IMR-90 (cell line): Measurements from ENCODE around the gene KCNJ1. TPM values are rescaled to one million over a fixed set of nuclear protein-coding genes. Genes with fewer than 3 reads are reported as not detected.

ENCODE experiments used
- ATAC-seq: fragments of 200-7000 bp; cut with Tn5 transposase; 2 replicates; pipeline ENCODE4 v1.9.1; 2020; ENCODE audit warnings: low read depth, mild to moderate bottlenecking, moderate library complexity
- BruUV-seq: library from RNA; stranded (reverse); fragments of 400-500 nt; replicated peaks from 2 replicates; lab custom pipeline; 2021; lab: Mats Ljungman, UMichigan
- CTCF ChIA-PET: fragments of 300-600 bp; formaldehyde crosslinking; extraction: SDS; loops from one replicate; lab custom pipeline; 2021; ENCODE audit warnings: antibody characterized with exemption; lab: Yijun Ruan, JAX
- POLR2A ChIA-PET: fragments of 300-600 bp; sonication (Branson Sonifier 250); formaldehyde crosslinking; loops from one replicate; lab custom pipeline; 2022; ENCODE audit warnings: antibody characterized with exemption; ENCODE audit not compliant: unreplicated experiment; lab: Charles Lee
- DNase-seq: peaks from one replicate; pipeline ENCODE4 v3.0.0; 2013
- H2AFZ ChIP-seq: replicated peaks from 2 replicates; pipeline ENCODE3; 2013; ENCODE audit warnings: low read length, mild to moderate bottlenecking; ENCODE audit not compliant: poor library complexity
- H2AK5ac ChIP-seq: 2 replicates; pipeline ENCODE4 v1.6.1; 2013; ENCODE audit warnings: low read depth, low read length, inconsistent platforms
- H2AK9ac ChIP-seq: replicated peaks from 2 replicates; pipeline ENCODE3; 2013; ENCODE audit warnings: mild to moderate bottlenecking, low read depth, low read length, moderate library complexity; ENCODE audit not compliant: poor library complexity
- H2BK120ac ChIP-seq: 2 replicates; pipeline ENCODE4 v1.6.1; 2013; ENCODE audit warnings: low read depth, low read length, inconsistent platforms
- H2BK15ac ChIP-seq: 3 replicates; pipeline ENCODE4 v1.6.1; 2013; ENCODE audit warnings: low read depth, low read length, inconsistent platforms
- H2BK20ac ChIP-seq: 2 replicates; pipeline ENCODE4 v1.6.1; 2013; ENCODE audit warnings: low read depth, mild to moderate bottlenecking, inconsistent platforms, low read length, moderate library complexity
- H2BK5ac ChIP-seq: 2 replicates; pipeline ENCODE4 v1.6.1; 2013; ENCODE audit warnings: mild to moderate bottlenecking, low read depth, low read length, inconsistent platforms; ENCODE audit not compliant: poor library complexity, severe bottlenecking
- H3K14ac ChIP-seq: replicated peaks from 2 replicates; pipeline ENCODE4 v1.6.1; 2013; ENCODE audit warnings: low read depth, low read length, inconsistent platforms
- H3K18ac ChIP-seq: 2 replicates; pipeline ENCODE4 v1.6.1; 2013; ENCODE audit warnings: low read depth, low read length, control low read depth
- H3K23ac ChIP-seq: 2 replicates; pipeline ENCODE4 v1.6.1; 2013; ENCODE audit warnings: low read depth, low read length, inconsistent platforms
- H3K27ac ChIP-seq: 2 replicates; pipeline ENCODE4 v1.5.1; 2013; ENCODE audit warnings: mild to moderate bottlenecking, control low read depth, low read length; ENCODE audit not compliant: insufficient read depth
- H3K27me3 ChIP-seq: 2 replicates; pipeline ENCODE4 v1.6.1; 2013; ENCODE audit warnings: low read length; ENCODE audit not compliant: control insufficient read depth, insufficient read depth
- H3K36me3 ChIP-seq: 2 replicates; pipeline ENCODE4 v1.6.1; 2013; ENCODE audit warnings: low read length, mixed read lengths; ENCODE audit not compliant: control insufficient read depth, insufficient read depth
- H3K4ac ChIP-seq: 2 replicates; pipeline ENCODE4 v1.6.1; 2013; ENCODE audit warnings: low read depth, low read length, inconsistent platforms
- H3K4me1 ChIP-seq: 2 replicates; pipeline ENCODE4 v1.6.1; 2013; ENCODE audit warnings: low read length, mixed read lengths; ENCODE audit not compliant: control insufficient read depth, insufficient read depth
- H3K4me2 ChIP-seq: 2 replicates; pipeline ENCODE4 v1.6.1; 2013; ENCODE audit warnings: low read depth, mild to moderate bottlenecking, control low read depth, low read length, moderate library complexity
- H3K4me3 ChIP-seq: 2 replicates; pipeline ENCODE4 v1.5.1; 2013; ENCODE audit warnings: low read depth, mild to moderate bottlenecking, control low read depth, low read length, moderate library complexity; ENCODE audit not compliant: insufficient read depth
- H3K56ac ChIP-seq: 2 replicates; pipeline ENCODE4 v1.6.1; 2013; ENCODE audit warnings: low read length, inconsistent platforms; ENCODE audit not compliant: insufficient read depth; ENCODE audit errors: extremely low read depth
- H3K79me1 ChIP-seq, 2 experiments: 2 replicates each; pipeline ENCODE4 v1.6.1; 2013; ENCODE audit warnings: low read length in 2 of 2, inconsistent platforms in 1 of 2, low read depth in 1 of 2
- H3K9ac ChIP-seq: 2 replicates; pipeline ENCODE4 v1.6.1; 2013; ENCODE audit warnings: low read depth, low read length, control low read depth
- H3K9me1 ChIP-seq: 2 replicates; pipeline ENCODE4 v1.6.1; 2013; ENCODE audit warnings: low read length, inconsistent platforms; ENCODE audit not compliant: insufficient read depth
- H3K9me3 ChIP-seq: 2 replicates; pipeline ENCODE4 v1.6.1; 2013; ENCODE audit warnings: low read length; ENCODE audit not compliant: control insufficient read depth, insufficient read depth
- H4K20me1 ChIP-seq: 2 replicates; pipeline ENCODE4 v1.6.1; 2013; ENCODE audit warnings: low read length, inconsistent platforms; ENCODE audit not compliant: insufficient read depth
- H4K5ac ChIP-seq: 2 replicates; pipeline ENCODE4 v1.6.1; 2013; ENCODE audit warnings: mild to moderate bottlenecking, low read depth, low read length, control low read depth
- H4K8ac ChIP-seq, 2 experiments: 2 replicates each; pipeline ENCODE4 v1.6.1; 2013; ENCODE audit warnings: low read depth in 2 of 2, low read length in 2 of 2, control low read depth in 1 of 2, inconsistent platforms in 1 of 2
- H4K91ac ChIP-seq: 2 replicates; pipeline ENCODE4 v1.6.1; 2013; ENCODE audit warnings: low read depth, low read length, inconsistent platforms; ENCODE audit not compliant: insufficient read depth
- BHLHE40 ChIP-seq: fragments of 150-350 bp; IDR thresholded peaks from 2 replicates; pipeline ENCODE4 v1.6.1; 2016; ENCODE audit warnings: mild to moderate bottlenecking, low read depth, low read length
- CEBPB ChIP-seq: IDR thresholded peaks from 2 replicates; pipeline ENCODE4 v1.6.1; 2012; ENCODE audit warnings: low read depth, low read length, improper control_type of control experiment
- CTCF ChIP-seq: conservative IDR thresholded peaks from 2 replicates; pipeline ENCODE4 v1.5.1; 2012; ENCODE audit warnings: mild to moderate bottlenecking, low read depth, low read length, improper control_type of control experiment
- ELK1 ChIP-seq: fragments of 150-350 bp; IDR thresholded peaks from 2 replicates; pipeline ENCODE4 v1.6.1; 2016; ENCODE audit warnings: low read depth, mild to moderate bottlenecking, low read length, moderate library complexity, borderline replicate concordance
- MXI1 ChIP-seq: IDR thresholded peaks from 2 replicates; pipeline ENCODE4 v1.6.1; 2012; ENCODE audit warnings: low read depth, mild to moderate bottlenecking, low read length, moderate library complexity, borderline replicate concordance
- RCOR1 ChIP-seq: IDR thresholded peaks from 2 replicates; pipeline ENCODE4 v1.6.1; 2012; ENCODE audit warnings: mild to moderate bottlenecking, low read length, improper control_type of control experiment; ENCODE audit not compliant: insufficient replicate concordance
- RFX5 ChIP-seq: IDR thresholded peaks from 2 replicates; pipeline ENCODE4 v1.8.0; 2012; ENCODE audit warnings: low read depth, mild to moderate bottlenecking, low read length, moderate library complexity
- SMC3 ChIP-seq: fragments of 150-350 bp; IDR thresholded peaks from 2 replicates; pipeline ENCODE4 v1.6.1; 2016; ENCODE audit warnings: low read depth, mild to moderate bottlenecking, antibody characterized with exemption, low read length, moderate library complexity
- USF2 ChIP-seq: fragments of 150-350 bp; IDR thresholded peaks from 2 replicates; pipeline ENCODE4 v1.6.1; 2017; ENCODE audit warnings: mild to moderate bottlenecking, antibody characterized with exemption, low read length, low read depth
- WGBS, 2 experiments: methylation state at CpG; one replicate each; pipeline versions ENCODE4 v1.1.5 to v1.1.7; 2013; ENCODE audit warnings: missing lambda C conversion rate in 2 of 2; ENCODE audit not compliant: insufficient read length in 1 of 2; ENCODE audit errors: extremely low coverage in 2 of 2; 5-methylcytosine and 5-hydroxymethylcytosine counted together
- dilution Hi-C: fragments of 300-500 bp; cut with HindIII; formaldehyde crosslinking; loops from one replicate; pipeline ENCODE4 v1.14.3; 2018; ENCODE audit warnings: low sequenced_read_pairs; ENCODE audit not compliant: unreplicated experiment
- in situ Hi-C: fragments of 300-500 bp; cut with MboI; formaldehyde crosslinking; loops from 3 replicates; pipeline ENCODE4 v1.14.3; 2019; ENCODE audit warnings: low sequenced_read_pairs, inconsistent platforms, mixed read lengths
- intact Hi-C: fragments of 100-400 bp; cut with micrococcal nuclease; formaldehyde crosslinking; loops from 2 replicates; pipeline ENCODE4 v1.10.0; 2022
- polyA plus RNA-seq, 3 experiments: library from polyadenylated mRNA; depleted of rRNA; stranded (reverse); fragments of >200 nt; gene quantifications; 2 replicates each; pipeline ENCODE4 v1.2.3, GENCODE V29; 2012; ENCODE audit warnings: low replicate concordance in 1 of 3
- total RNA-seq: library from RNA; depleted of rRNA; stranded (reverse); fragments of >200 nt; gene quantifications from 2 replicates; pipeline ENCODE4 v1.2.3, GENCODE V29; 2012

The KCNJ1 gene
- total and polyA plus RNA-seq, 2 of the 4 experiments (the other 2 are of a cell fraction), result not detected

- Histone ChIP-seq H3K9me1 (no peaks in the 10 kb centered on the region), H3K4me2 (no peak overlapping the region), H2AK5ac (no peak overlapping the region), H2AK9ac (no peak overlapping the region), H3K27ac (no peak overlapping the region), H3K36me3 (no peaks in the 10 kb centered on the region), H3K4ac (no peak overlapping the region), H3K4me3 (no peak overlapping the region), H2BK15ac (no peak overlapping the region), H3K14ac (no peak overlapping the region), H4K91ac (no peak overlapping the region), H3K27me3 (peaks cover 63% of the 10 kb centered on the region), H3K23ac (no peak overlapping the region), H3K9me3 (no peaks in the 10 kb centered on the region), H4K20me1 (no peaks in the 10 kb centered on the region), H2AFZ (no peak overlapping the region), H4K8ac (no peak overlapping the region), H3K56ac (no peak overlapping the region), H2BK120ac (no peak overlapping the region), H2BK20ac (no peak overlapping the region), H3K4me1 (0 out of 2 replicates have a peak, but pooled peaks cover 1% of the 10 kb centered on the region), H2BK5ac (no peak overlapping the region), H3K9ac (no peak overlapping the region), H3K18ac (no peak overlapping the region), H3K79me1 (no peaks in the 10 kb centered on the region), H4K5ac (no peak overlapping the region)
- no peak for TF ChIP-seq ELK1
- no peak for TF ChIP-seq RFX5
- no peak for TF ChIP-seq RCOR1
- no peak for TF ChIP-seq CEBPB
- TF ChIP-seq USF2, result no peak
- no peak for TF ChIP-seq BHLHE40
- TF ChIP-seq SMC3, result no peak
- no peak for TF ChIP-seq CTCF
- TF ChIP-seq MXI1, result no peak
- no peak for DNase-seq
- ChIA-PET POLR2A (no interaction called here), CTCF (interaction anchor here (0.8 to 3.5 kb wide), 2 partner anchors 18 to 67 kb away, joined by 3 to 18 read pairs; no protein-coding TSS in a partner anchor)
- intact Hi-C loops, result no loop called here
- ATAC-seq, result no peak
- 83% methylated on average over 3 of the region's 8 CpGs; no CpG with 5 or more reads in 1 of the 2 experiments for WGBS, 2 experiments
- in situ Hi-C loops, result loop anchor here (5.0 kb wide), 2 partner anchors 63 to 443 kb away; no protein-coding TSS in a partner anchor
- no TSS peak for BruUV-seq
- dilution Hi-C loops, result no loop called here
These were observed 22.6 kb upstream of the KCNJ1 start for GRCh38 chr11:128889657-128890213.
